Measurements from ENCODE around the gene CASZ1.

Gene CASZ1

GRCh38 chr1:10691075-10691739 is 105.2 kb downstream of the CASZ1 start:
- peaks cover 55% of the 10 kb centered on the region for H3K4me1 Mint-ChIP-seq
- H3K27me3 Mint-ChIP-seq (ENCODE audit: low read depth, poor library complexity), result peaks cover 63% of the 10 kb centered on the region
- H3K9me3 Mint-ChIP-seq, result no peaks in the 10 kb centered on the region
- H3K4me3 Mint-ChIP-seq, result no peak overlapping the region
- TF ChIP-seq CTCF (IDR thresholded peaks at IDR 0.05), result no peak
- no peaks in the 10 kb centered on the region for H3K36me3 Mint-ChIP-seq (ENCODE audit: low read depth)
- DNase-seq, result no peak
- H3K27ac Mint-ChIP-seq, result no peak overlapping the region

GRCh38 chr1:10690484-10690883 is 106.0 kb downstream of the CASZ1 start:
- DNase-seq, result no peak
- TF ChIP-seq CTCF (IDR thresholded peaks at IDR 0.05), result no peak
- H3K9me3 Mint-ChIP-seq, result no peaks in the 10 kb centered on the region
- H3K4me3 Mint-ChIP-seq, result no peak overlapping the region
- peaks cover 58% of the 10 kb centered on the region for H3K4me1 Mint-ChIP-seq
- no peaks in the 10 kb centered on the region for H3K36me3 Mint-ChIP-seq (ENCODE audit: low read depth)
- H3K27ac Mint-ChIP-seq, result no peak overlapping the region
- H3K27me3 Mint-ChIP-seq (ENCODE audit: low read depth, poor library complexity), result peaks cover 59% of the 10 kb centered on the region

- no peak overlapping the region for H3K27ac Mint-ChIP-seq
- no peak overlapping the region for H3K4me3 Mint-ChIP-seq
- no peak for TF ChIP-seq CTCF (IDR thresholded peaks at IDR 0.05)
- peaks cover 69% of the 10 kb centered on the region for H3K4me1 Mint-ChIP-seq
- no peaks in the 10 kb centered on the region for H3K9me3 Mint-ChIP-seq
- H3K36me3 Mint-ChIP-seq (ENCODE audit: low read depth), result no peaks in the 10 kb centered on the region
- no peak for DNase-seq
- H3K27me3 Mint-ChIP-seq (ENCODE audit: low read depth, poor library complexity), result peaks cover 59% of the 10 kb centered on the region
Measured at GRCh38 chr1:10688409-10688786, 108.0 kb downstream of the CASZ1 start.

- Mint-ChIP-seq H3K4me3 (no peak overlapping the region), H3K27ac (peak overlapping the region; percentile 69)
Measured at GRCh38 chr1:10687782-10688408, 108.6 kb downstream of the CASZ1 start.

GRCh38 chr1:10687251-10687651 is 109.2 kb downstream of the CASZ1 start:
- H3K27me3 Mint-ChIP-seq (ENCODE audit: low read depth, poor library complexity), result peaks cover 48% of the 10 kb centered on the region
- no peak overlapping the region for H3K4me3 Mint-ChIP-seq
- DNase-seq, result no peak
- no peak overlapping the region for H3K27ac Mint-ChIP-seq
- no peaks in the 10 kb centered on the region for H3K9me3 Mint-ChIP-seq
- no peaks in the 10 kb centered on the region for H3K36me3 Mint-ChIP-seq (ENCODE audit: low read depth)
- no peak for TF ChIP-seq CTCF (IDR thresholded peaks at IDR 0.05)
- peaks cover 70% of the 10 kb centered on the region for H3K4me1 Mint-ChIP-seq

More at GRCh38 chr1:10687782-10688408, 108.6 kb downstream of the CASZ1 start:
- TF ChIP-seq CTCF (IDR thresholded peaks at IDR 0.05), result no peak
- peaks cover 54% of the 10 kb centered on the region for H3K27me3 Mint-ChIP-seq (ENCODE audit: low read depth, poor library complexity)
- peaks cover 69% of the 10 kb centered on the region for H3K4me1 Mint-ChIP-seq
- H3K36me3 Mint-ChIP-seq (ENCODE audit: low read depth), result no peaks in the 10 kb centered on the region
- DNase-seq, result no peak
- H3K9me3 Mint-ChIP-seq, result no peaks in the 10 kb centered on the region

All from nephron progenitor cell (in vitro differentiated cells).